ENCODE results near the gene LAMA2. TPM values are rescaled to one million over a fixed set of nuclear protein-coding genes. Genes with fewer than 3 reads are reported as not detected.

Gene LAMA2
- total and polyA plus RNA-seq, 2 of the 13 experiments (the other 11 are each of a cell fraction or from before 2014, with no cell fraction given) = 0.11 to 0.28 TPM

DNA sequence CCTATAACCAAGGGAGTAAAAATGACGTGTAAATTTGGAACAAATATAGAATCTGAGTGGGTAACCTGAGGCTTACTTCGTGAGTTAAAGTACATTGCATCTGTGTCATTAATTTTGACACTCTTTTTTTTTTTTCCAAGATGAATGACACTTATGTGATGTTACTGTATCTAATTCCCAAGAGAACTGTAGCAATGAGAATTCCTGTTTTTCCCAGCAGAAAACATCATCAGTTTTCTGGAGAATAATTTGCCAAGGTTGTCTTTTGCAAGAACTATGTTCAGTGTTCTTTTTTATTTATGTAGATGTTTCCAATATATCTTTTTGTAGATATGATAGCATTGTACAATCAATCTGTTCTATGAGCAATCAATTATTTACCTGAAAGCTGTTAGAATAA lies 543.4 kb downstream of the LAMA2 start (continued):
- TF ChIP-seq, protein P1, sequence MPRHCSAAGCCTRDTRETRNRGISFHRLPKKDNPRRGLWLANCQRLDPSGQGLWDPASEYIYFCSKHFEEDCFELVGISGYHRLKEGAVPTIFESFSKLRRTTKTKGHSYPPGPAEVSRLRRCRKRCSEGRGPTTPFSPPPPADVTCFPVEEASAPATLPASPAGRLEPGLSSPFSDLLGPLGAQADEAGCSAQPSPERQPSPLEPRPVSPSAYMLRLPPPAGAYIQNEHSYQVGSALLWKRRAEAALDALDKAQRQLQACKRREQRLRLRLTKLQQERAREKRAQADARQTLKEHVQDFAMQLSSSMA (CRISPR knock-in tag; IDR thresholded peaks at IDR 0.05) = no peak
- TF ChIP-seq ZNF101 (CRISPR knock-in tag; IDR thresholded peaks at IDR 0.05; ENCODE audit: borderline replicate concordance, low read depth) (no peak), ARHGAP35 (CRISPR knock-in tag; IDR thresholded peaks at IDR 0.05; ENCODE audit: borderline replicate concordance) (no peak), GABPB1 (CRISPR knock-in tag; IDR thresholded peaks at IDR 0.05) (no peak)
- TF ChIP-seq, protein P2, sequence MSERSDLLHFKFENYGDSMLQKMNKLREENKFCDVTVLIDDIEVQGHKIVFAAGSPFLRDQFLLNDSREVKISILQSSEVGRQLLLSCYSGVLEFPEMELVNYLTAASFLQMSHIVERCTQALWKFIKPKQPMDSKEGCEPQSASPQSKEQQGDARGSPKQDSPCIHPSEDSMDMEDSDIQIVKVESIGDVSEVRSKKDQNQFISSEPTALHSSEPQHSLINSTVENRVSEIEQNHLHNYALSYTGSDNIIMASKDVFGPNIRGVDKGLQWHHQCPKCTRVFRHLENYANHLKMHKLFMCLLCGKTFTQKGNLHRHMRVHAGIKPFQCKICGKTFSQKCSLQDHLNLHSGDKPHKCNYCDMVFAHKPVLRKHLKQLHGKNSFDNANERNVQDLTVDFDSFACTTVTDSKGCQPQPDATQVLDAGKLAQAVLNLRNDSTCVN (CRISPR knock-in tag; IDR thresholded peaks at IDR 0.05; ENCODE audit: borderline replicate concordance) = no peak

- WGBS (ENCODE audit: low lambda C conversion rate) = 4% methylated on average over 2 of the region's 2 CpGs
Measured at GRCh38 chr6:129429956-129430355, 547.0 kb downstream of the LAMA2 start.

More at GRCh38 chr6:129429956-129430355, 547.0 kb downstream of the LAMA2 start:
- Histone ChIP-seq H3K4me2 (ENCODE audit: low read depth, low read length) (no peak overlapping the region), H3K9me3 (ENCODE audit: low read length) (no peaks in the 10 kb centered on the region), H4K20me1 (ENCODE audit: insufficient read depth, low read length) (no peaks in the 10 kb centered on the region), H3K4me3 (replicated peaks in 1 of 3; ENCODE audit: insufficient read depth in 1 of 3, low read depth in 2 of 3, low read length in 3 of 3) (no peak overlapping the region), H3K36me3 (replicated peaks in 1 of 2; ENCODE audit: control insufficient read depth in 1 of 2, insufficient read depth in 2 of 2, low read length in 2 of 2) (no peaks in the 10 kb centered on the region), H3K27me3 (ENCODE audit: control insufficient read depth in 1 of 2, insufficient read depth in 2 of 2, low read length in 2 of 2) (0 out of 5 replicates have a peak, but pooled peaks cover 0 to 6% of the 10 kb centered on the region in 2 experiments), H3K79me2 (ENCODE audit: insufficient read depth, low read length) (no peaks in the 10 kb centered on the region), H3K27ac (ENCODE audit: extremely low read length, insufficient read depth, low read length) (no peak overlapping the region), H3K4me1 (ENCODE audit: insufficient read depth, low read length) (no peaks in the 10 kb centered on the region), H2AFZ (ENCODE audit: low read length) (no peak overlapping the region), H3K9ac (ENCODE audit: insufficient read depth, low read depth, low read length) (no peak overlapping the region)
- in situ Hi-C loops (cut with HindIII; ENCODE audit: extremely low pct_ligation_motif_present, low pct_unique_long_range_greater_than_20kb) (no loop called here), intact Hi-C loops (cut with micrococcal nuclease; ENCODE audit: unreplicated experiment) (no loop called here)
- no TSS peak for BruUV-seq (replicated peaks)
- FAIRE-seq = no peak
- POLR2A ChIA-PET = no interaction called here
- ATAC-seq = no peak
- no peak for DNase-seq (ENCODE audit: low spot score)
- CTCF ChIA-PET (ENCODE audit: low intra/inter-chr PET ratio, low total read pairs) = no interaction called here
- TF ChIP-seq, protein P3, sequence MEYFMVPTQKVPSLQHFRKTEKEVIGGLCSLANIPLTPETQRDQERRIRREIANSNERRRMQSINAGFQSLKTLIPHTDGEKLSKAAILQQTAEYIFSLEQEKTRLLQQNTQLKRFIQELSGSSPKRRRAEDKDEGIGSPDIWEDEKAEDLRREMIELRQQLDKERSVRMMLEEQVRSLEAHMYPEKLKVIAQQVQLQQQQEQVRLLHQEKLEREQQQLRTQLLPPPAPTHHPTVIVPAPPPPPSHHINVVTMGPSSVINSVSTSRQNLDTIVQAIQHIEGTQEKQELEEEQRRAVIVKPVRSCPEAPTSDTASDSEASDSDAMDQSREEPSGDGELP (IDR thresholded peaks at IDR 0.05; ENCODE audit: borderline replicate concordance, low read depth) = no peak
- TF ChIP-seq ZNF446 (CRISPR knock-in tag; IDR thresholded peaks at IDR 0.05) (no peak), ZSCAN25 (CRISPR knock-in tag; IDR thresholded peaks at IDR 0.05) (no peak)

All from HepG2 (cell line).